HepG2 (cell line): Measurements from ENCODE around the gene NPFFR1.

Experiments
- KLF6 ChIP-seq: IDR thresholded peaks from 2 replicates; pipeline ENCODE4 v1.8.0; 2016; ENCODE audit warnings: missing biosample characterization, missing genetic modification reagents
- REST ChIP-seq, 2 experiments: IDR thresholded peaks; 2 replicates each; pipeline ENCODE4 v1.6.1; 2011 to 2012; ENCODE audit warnings: low read length in 2 of 2, borderline replicate concordance in 1 of 2, low read depth in 1 of 2, mild to moderate bottlenecking in 1 of 2, moderate library complexity in 1 of 2
- SMC3 ChIP-seq: IDR thresholded peaks from 2 replicates; pipeline ENCODE4 v1.6.1; 2011; ENCODE audit warnings: low read length, improper control_type of control experiment
- ZNF142 ChIP-seq: sonication (generic); formaldehyde crosslinking; IDR thresholded peaks from 2 replicates; pipeline ENCODE4 v1.4.0; 2020; ENCODE audit warnings: missing genetic modification reagents

GRCh38 chr10:70270952-70271351, 12.9 kb downstream of the NPFFR1 start:
- TF ChIP-seq REST (IDR thresholded peaks at IDR 0.05; ENCODE audit: borderline replicate concordance in 1 of 2, low read depth in 1 of 2, low read length in 2 of 2) (no peak), ZNF142 (CRISPR knock-in tag) (no peak), SMC3 (no peak), KLF6 (CRISPR knock-in tag) (no peak)
